GM12875 (cell line): ENCODE measurements around the gene GTF2I.
"Not testable (repeated sequence)": the region's sequence is repeated elsewhere in the genome, so short reads cannot be mapped to it uniquely, and the experiment has no call there.

Experiments
- H3K4me3 ChIP-seq: one replicate; pipeline ENCODE4 v1.5.1; 2011; ENCODE audit warnings: low read depth, low read length, control low read depth
- TF ChIP-seq, protein P1 (sequence below): IDR thresholded peaks from 2 replicates; pipeline ENCODE4 v1.5.1; 2011; ENCODE audit warnings: low read depth, mild to moderate bottlenecking, control low read depth, inconsistent platforms, low read length, moderate library complexity, borderline replicate concordance; ENCODE audit not compliant: insufficient read depth

GTF2I gene

DNA sequence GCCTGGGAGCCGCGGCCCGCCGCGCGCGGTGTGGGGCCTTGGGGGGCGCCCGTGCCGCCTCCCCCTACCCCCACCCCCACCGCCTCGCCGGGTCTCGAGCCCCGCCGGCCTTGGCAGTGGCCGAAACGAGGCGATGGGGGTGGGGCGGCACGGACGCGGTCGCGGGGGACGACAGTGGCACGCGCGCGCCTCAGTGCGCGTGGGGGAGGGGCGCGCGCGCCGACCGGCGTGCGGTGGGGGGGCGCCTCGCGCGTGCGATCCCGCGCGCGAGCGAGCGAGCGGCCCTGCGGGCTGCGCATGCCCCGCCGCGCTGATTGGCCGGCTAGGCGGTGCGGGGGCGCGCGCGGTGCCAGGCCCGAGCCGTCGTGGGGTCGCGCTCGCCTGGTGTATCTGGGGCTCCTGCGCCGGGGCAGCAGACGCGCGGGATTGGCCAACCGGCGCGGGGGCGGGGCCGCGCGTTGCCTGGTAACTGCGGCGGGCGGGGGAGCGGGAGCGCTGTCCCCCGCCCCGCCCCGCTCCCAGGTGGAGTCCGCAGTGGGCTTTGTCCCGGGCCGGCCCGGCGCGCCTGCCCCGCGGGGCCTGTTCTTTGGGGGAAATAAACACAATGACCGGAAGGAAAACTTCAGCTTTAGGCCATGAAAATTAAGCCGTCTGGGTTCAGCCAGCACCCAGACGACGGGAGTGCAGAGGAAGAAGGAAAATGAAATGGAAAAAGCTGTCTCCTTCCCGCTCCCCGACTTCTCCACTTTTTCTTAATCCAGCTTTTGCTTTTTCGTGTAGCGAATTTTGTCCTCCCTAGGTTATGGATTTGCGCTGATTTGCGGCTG is 873 bp downstream of the GTF2I start:
- TF ChIP-seq, protein P1, sequence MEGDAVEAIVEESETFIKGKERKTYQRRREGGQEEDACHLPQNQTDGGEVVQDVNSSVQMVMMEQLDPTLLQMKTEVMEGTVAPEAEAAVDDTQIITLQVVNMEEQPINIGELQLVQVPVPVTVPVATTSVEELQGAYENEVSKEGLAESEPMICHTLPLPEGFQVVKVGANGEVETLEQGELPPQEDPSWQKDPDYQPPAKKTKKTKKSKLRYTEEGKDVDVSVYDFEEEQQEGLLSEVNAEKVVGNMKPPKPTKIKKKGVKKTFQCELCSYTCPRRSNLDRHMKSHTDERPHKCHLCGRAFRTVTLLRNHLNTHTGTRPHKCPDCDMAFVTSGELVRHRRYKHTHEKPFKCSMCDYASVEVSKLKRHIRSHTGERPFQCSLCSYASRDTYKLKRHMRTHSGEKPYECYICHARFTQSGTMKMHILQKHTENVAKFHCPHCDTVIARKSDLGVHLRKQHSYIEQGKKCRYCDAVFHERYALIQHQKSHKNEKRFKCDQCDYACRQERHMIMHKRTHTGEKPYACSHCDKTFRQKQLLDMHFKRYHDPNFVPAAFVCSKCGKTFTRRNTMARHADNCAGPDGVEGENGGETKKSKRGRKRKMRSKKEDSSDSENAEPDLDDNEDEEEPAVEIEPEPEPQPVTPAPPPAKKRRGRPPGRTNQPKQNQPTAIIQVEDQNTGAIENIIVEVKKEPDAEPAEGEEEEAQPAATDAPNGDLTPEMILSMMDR, result no peak
- H3K4me3 ChIP-seq, result peak overlapping the region; percentile 94

DNA sequence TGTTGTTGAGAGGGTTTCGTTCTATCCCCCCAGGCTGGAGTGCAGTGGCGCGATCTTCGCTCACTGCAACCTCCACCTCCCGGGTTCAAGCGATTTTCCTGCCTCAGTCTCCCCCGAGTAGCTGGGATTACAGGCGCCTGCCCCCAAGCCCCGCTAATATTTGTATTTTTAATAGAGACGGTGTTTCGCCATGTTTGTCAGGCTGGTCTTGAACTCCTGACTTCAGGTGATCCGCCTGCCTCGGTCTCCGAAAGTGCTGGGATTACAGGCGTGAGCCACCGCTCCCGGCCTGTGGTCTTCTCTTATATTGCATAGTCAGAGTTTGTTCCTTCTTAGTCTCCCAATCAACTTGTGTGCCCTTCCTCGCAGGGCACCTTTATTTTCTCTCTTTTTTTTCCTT is 2.7 kb downstream of the GTF2I start:
- H3K4me3 ChIP-seq, result peak overlapping the region; percentile 63

DNA sequence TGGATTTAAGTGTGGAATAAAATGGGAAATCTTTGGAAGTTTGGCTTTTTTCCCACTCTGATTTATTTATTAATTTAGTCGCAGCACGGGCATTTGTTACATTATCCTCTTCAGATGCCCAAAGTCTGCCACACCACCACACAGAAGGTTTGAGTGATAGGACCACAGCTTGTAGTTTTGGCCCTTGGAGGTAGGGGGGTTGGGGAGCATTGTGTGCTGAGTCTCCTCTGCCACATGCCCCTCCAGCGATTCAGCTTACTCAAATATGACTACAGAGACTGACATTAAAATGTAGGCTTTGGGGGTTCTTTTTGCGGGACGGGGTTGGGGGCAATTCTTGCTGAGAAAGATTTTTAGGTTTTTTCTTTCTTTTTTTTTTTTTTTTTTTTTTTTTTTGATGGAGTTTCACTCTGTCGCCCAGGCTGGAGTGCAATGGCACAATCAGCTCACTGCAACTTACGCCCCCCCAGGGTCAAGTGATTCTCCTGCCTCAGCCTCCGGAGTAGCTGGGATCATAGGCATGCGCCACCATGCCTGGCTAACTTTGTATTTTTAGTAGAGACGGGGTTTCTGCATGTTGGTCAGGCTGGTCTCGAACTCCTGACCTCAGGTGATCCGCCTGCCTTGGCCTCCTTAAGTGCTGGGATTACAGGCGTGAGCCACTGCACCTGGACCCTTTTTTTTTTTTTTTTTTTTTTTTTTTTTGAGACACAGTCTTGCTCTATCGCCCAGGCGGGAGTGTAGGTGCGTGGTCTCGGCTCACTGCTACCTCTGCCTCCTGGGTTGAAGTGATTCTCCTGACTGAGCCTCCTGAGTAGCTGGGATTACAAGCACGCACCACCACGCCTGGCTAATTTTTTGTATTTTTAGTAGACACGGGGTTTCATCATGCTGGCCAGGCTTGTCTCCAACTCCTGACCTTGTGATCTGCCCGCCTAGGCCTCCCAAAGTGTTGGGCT is 4.6 kb downstream of the GTF2I start:
- H3K4me3 ChIP-seq, result not testable (repeated sequence)
- TF ChIP-seq, protein P1, result 0 out of 2 replicates have a peak, but pooled peaks have one; percentile 27

DNA sequence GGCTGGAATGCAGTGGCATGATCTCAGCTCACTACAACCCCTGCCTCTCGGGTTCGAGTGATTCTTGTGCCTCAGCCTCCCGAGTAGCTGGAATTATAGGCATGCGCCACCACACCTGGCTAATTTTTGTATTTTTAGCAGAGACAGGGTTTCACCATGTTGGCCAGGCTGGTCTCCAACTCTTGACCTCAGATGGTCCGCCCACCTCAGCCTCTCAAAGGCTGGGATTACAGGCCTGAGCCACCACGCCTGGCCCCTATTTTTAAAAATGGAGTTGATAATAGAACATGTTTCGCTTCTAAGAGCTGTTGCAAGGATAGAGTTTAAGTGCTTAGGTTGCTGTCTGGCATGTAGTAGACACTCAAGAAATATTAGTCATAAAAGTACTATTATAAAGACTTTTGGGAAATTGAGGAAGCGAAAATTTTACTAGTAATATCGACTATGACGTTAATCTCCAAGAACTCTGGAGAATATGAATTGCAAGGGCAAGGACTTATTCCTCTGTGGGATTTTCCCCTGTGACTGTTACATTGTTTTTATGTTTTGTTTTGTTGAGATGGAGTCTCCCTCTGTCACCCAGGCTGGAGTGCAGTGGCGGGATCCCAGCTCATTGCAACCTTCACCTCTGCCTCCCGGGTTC is 7.9 kb downstream of the GTF2I start:
- H3K4me3 ChIP-seq, result no peak overlapping the region
- TF ChIP-seq, protein P1, result no peak

DNA sequence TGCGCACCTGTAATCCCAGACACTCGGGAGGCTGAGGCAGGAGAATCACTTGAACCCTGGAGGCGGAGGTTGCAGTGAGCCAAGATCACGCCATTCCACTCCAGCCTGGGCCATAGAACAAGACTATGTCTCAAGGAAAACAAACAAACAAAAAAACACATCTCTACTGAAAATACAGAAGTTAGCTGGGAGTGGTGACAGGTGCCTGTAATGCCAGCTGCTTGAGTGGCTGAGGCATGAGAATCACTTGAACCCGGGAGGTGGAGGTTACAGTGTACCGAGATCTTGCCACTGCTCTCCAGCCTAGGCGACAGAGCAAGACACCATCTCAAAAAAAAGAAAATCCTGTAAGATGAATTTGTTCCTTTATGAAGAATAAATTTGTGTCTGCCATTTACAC is 9.5 kb downstream of the GTF2I start:
- H3K4me3 ChIP-seq, result not testable (repeated sequence)

DNA sequence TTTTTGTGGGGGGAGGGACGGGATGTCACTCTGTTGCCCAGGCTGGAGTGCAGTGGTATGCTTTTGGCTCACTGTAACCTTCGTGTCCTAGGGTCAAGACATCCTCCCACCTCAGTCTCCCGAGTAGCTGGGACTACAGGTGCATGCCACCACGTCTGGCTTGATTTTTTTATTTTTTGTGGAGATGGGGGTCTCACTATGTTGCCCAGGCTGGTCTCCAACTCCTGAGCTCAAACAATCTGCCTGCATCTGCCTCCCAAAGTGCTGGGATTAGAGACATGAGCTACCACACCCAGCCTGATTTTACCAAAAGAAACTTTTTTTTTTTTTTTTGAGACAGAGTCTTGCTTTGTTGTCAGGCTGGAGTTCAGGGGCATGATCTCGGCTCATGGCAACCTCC is 10.0 kb downstream of the GTF2I start:
- H3K4me3 ChIP-seq, result not testable (repeated sequence)

DNA sequence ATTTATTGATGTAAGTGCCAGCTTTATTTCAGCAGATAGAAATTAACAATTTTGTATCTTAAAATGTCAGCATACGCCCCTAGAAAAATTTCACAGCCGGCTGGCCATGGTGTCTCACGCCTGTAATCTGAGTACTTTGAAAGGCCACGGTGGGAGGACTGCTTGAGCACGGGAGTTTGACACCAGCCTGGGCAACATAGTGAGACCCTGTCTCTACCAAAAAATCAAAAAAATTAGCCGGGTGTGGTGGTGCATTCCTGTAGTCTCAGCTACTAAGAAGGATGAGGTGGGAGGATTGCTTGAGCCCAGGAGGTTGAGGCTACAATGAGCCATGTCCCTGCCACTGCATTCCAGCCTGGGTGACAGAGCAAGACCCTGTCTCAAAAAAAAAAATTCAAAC is 14.1 kb downstream of the GTF2I start:
- TF ChIP-seq, protein P1, result no peak
- H3K4me3 ChIP-seq, result no peak overlapping the region

DNA sequence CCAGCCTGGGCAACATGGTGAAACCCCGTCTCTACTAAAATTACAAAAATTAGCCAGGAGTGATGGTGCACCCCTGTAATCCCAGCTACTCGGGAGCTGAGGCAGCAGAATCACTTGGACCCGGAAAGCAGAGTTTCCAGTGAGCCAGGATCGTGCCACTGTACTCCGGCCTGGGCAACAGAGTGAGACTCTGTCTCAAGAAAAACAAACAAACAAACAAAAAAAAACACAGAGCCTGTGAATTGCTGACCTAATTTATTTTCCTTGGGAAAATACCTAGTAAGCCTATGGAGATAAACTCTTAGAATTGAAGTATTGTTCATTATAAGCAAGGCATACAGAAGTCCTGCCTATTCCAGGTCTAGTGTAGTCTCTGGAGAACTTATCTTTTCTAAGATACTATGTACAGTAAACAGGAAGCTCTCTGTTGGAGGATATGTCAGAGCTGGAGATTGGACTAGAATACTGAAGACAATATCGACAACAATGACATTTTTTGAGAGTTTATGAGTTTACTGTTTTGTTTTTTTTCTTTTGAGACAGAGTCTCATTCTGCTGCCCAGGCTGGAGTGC is 14.9 kb downstream of the GTF2I start:
- H3K4me3 ChIP-seq, result no peak overlapping the region
- TF ChIP-seq, protein P1, result no peak
